ENCODE results near the gene CYSTM1. TPM values are rescaled to one million over a fixed set of nuclear protein-coding genes. Genes with fewer than 3 reads are reported as not detected.

CYSTM1 gene
- polyA plus RNA-seq, 1 donor from 2014 or later: 6.6 TPM

GRCh38 chr5:140258873-140259272 lies 83.9 kb downstream of the CYSTM1 start:
- H3K27me3 ChIP-seq (ENCODE audit: insufficient read depth, low read depth, low read length): no peaks in the 10 kb centered on the region
- no peak overlapping the region for H3K9ac ChIP-seq (ENCODE audit: low read length)
- H3K79me2 ChIP-seq (replicated peaks; ENCODE audit: insufficient read depth, low read length): peaks cover 7% of the 10 kb centered on the region
- no peak overlapping the region for H2AFZ ChIP-seq (ENCODE audit: low read depth, low read length)
- no peaks in the 10 kb centered on the region for H3F3A ChIP-seq (ENCODE audit: insufficient read depth, low read length, poor library complexity, severe bottlenecking)
- H3K9me3 ChIP-seq (ENCODE audit: low read length): no peaks in the 10 kb centered on the region
- TF ChIP-seq SMC3 (conservative IDR thresholded peaks at IDR 0.05; ENCODE audit: poor library complexity) (no peak), CTCF (IDR thresholded peaks at IDR 0.05; ENCODE audit: poor library complexity, severe bottlenecking) (no peak), POLR2AphosphoS5 (IDR thresholded peaks at IDR 0.05) (no peak), EZH2 (IDR thresholded peaks at IDR 0.05; ENCODE audit: borderline replicate concordance, insufficient read depth, low read length, poor library complexity, severe bottlenecking) (no peak), TAF1 (IDR thresholded peaks at IDR 0.05; ENCODE audit: low read depth) (no peak), EP300 (conservative IDR thresholded peaks at IDR 0.05; ENCODE audit: poor library complexity, severe bottlenecking) (no peak), RAD21 (conservative IDR thresholded peaks at IDR 0.05) (no peak), MXI1 (conservative IDR thresholded peaks at IDR 0.05; ENCODE audit: poor library complexity, severe bottlenecking) (no peak)
- no peaks in the 10 kb centered on the region for H4K20me1 ChIP-seq (ENCODE audit: insufficient read depth)
- H3K4me2 ChIP-seq (ENCODE audit: low read length): no peak overlapping the region
- no peaks in the 10 kb centered on the region for H3K36me3 ChIP-seq (ENCODE audit: insufficient read depth, low read length)
- H3K27ac ChIP-seq (ENCODE audit: low read length): no peak overlapping the region
- no peak overlapping the region for H3K4me3 ChIP-seq (ENCODE audit: low read length)
- no peaks in the 10 kb centered on the region for H3K9me2 ChIP-seq (ENCODE audit: insufficient read depth, low read length)

GRCh38 chr5:140259500-140259899 lies 84.5 kb downstream of the CYSTM1 start:
- no peak overlapping the region for H3K4me3 ChIP-seq (ENCODE audit: low read length)
- H3K79me2 ChIP-seq (replicated peaks; ENCODE audit: insufficient read depth, low read length): peaks cover 9% of the 10 kb centered on the region
- no peaks in the 10 kb centered on the region for H3K9me2 ChIP-seq (ENCODE audit: insufficient read depth, low read length)
- no peaks in the 10 kb centered on the region for H3K9me3 ChIP-seq (ENCODE audit: low read length)
- no peak overlapping the region for H3K9ac ChIP-seq (ENCODE audit: low read length)
- H3K4me2 ChIP-seq (ENCODE audit: low read length): no peak overlapping the region
- no peaks in the 10 kb centered on the region for H3F3A ChIP-seq (ENCODE audit: insufficient read depth, low read length, poor library complexity, severe bottlenecking)
- H3K36me3 ChIP-seq (ENCODE audit: insufficient read depth, low read length): no peaks in the 10 kb centered on the region
- no peaks in the 10 kb centered on the region for H3K27me3 ChIP-seq (ENCODE audit: insufficient read depth, low read depth, low read length)
- H3K27ac ChIP-seq (ENCODE audit: low read length): no peak overlapping the region
- no peaks in the 10 kb centered on the region for H4K20me1 ChIP-seq (ENCODE audit: insufficient read depth)
- no peak overlapping the region for H2AFZ ChIP-seq (ENCODE audit: low read depth, low read length)
- TF ChIP-seq POLR2AphosphoS5 (IDR thresholded peaks at IDR 0.05) (no peak), TAF1 (IDR thresholded peaks at IDR 0.05; ENCODE audit: low read depth) (no peak), EZH2 (IDR thresholded peaks at IDR 0.05; ENCODE audit: borderline replicate concordance, insufficient read depth, low read length, poor library complexity, severe bottlenecking) (no peak), EP300 (conservative IDR thresholded peaks at IDR 0.05; ENCODE audit: poor library complexity, severe bottlenecking) (no peak), CTCF (IDR thresholded peaks at IDR 0.05; ENCODE audit: poor library complexity, severe bottlenecking) (no peak), RAD21 (conservative IDR thresholded peaks at IDR 0.05) (no peak), MXI1 (conservative IDR thresholded peaks at IDR 0.05; ENCODE audit: poor library complexity, severe bottlenecking) (no peak), SMC3 (conservative IDR thresholded peaks at IDR 0.05; ENCODE audit: poor library complexity) (no peak), REST (IDR thresholded peaks at IDR 0.05; ENCODE audit: borderline replicate concordance) (no peak)

All from neural cell (in vitro differentiated cells).